Measurements from ENCODE around the gene PANK4. TPM values are rescaled to one million over a fixed set of nuclear protein-coding genes. Genes with fewer than 3 reads are reported as not detected.

PANK4 gene
- total RNA-seq, 1 experiment from 2014 or later, result 32.9 TPM

GRCh38 chr1:2489615-2490014, 36.8 kb downstream of the PANK4 start:
- no peak for DNase-seq (ENCODE audit: low spot score)
- in situ Hi-C loops (cut with HindIII; ENCODE audit: low sequenced_read_pairs), result no loop called here

DNA sequence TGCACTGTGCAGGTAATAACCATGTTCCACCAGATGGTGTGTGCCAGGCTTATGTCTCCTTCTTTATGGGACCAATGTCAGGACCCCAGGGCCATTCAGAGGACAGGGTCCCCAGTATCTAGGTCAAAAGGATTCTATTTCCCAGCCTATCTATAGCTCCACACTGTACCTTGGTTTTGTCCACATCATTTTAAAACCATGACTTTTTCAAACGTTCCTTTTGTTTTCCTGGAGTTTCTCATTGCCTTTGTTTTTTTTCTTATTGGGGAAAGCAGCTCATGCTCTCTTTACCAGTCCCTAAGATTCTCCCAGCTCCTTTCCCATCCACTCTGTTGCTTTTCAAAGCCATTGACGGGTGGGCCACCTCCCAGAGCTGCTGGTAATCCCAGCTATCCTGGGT, 37.7 kb downstream of the PANK4 start:
- in situ Hi-C loops (cut with HindIII; ENCODE audit: low sequenced_read_pairs), result no loop called here
- no peak for DNase-seq (ENCODE audit: low spot score)

GRCh38 chr1:2486558-2486957, 39.8 kb downstream of the PANK4 start:
- no peak for DNase-seq (ENCODE audit: low spot score)
- in situ Hi-C loops (cut with HindIII; ENCODE audit: low sequenced_read_pairs), result no loop called here

DNA sequence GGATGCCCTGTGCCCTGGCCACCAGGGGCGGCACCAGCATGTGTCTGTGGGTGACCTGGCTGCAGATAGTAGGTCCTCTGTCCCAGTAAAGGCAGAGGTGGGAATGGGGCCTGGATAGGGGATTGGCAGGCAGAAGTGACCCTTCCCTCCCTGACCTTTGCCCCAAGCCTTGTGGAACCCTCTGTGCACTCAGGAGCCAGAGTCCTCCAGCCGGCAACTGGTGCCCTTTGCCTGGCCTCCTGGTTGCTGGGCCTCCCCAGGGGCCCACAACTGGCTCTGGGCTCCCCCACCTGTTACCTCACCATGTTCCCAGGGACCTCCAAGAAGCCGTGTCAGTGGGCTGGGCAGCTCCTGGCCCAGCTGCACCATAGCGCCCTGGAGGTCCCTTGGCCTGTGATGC, 40.4 kb downstream of the PANK4 start:
- no peak for DNase-seq (ENCODE audit: low spot score)
- in situ Hi-C loops (cut with HindIII; ENCODE audit: low sequenced_read_pairs), result no loop called here

DNA sequence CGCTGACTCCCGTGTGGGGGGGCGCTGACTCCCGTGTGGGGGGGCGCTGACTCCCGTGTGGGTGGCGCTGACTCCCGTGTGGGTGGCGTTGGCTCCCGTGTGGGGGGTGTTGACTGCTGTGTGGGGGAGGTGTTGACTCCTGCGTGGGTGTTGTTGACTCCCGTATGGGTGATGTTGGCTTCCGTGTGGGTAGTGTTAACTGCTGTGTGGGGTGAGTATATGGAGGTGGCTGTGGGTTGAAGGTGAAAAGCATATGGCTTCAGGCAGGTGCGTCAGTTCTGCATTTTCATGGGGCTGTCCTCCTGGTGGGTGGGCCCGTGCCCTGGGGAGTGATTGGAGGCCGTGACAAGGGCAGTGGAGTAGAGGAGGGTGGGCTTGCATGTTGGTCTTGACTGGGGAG, 42.4 kb downstream of the PANK4 start:
- DNase-seq (ENCODE audit: low spot score), result no peak
- in situ Hi-C loops (cut with HindIII; ENCODE audit: low sequenced_read_pairs), result no loop called here

GRCh38 chr1:2483026-2483425, 43.4 kb downstream of the PANK4 start:
- in situ Hi-C loops (cut with HindIII; ENCODE audit: low sequenced_read_pairs), result no loop called here

DNA sequence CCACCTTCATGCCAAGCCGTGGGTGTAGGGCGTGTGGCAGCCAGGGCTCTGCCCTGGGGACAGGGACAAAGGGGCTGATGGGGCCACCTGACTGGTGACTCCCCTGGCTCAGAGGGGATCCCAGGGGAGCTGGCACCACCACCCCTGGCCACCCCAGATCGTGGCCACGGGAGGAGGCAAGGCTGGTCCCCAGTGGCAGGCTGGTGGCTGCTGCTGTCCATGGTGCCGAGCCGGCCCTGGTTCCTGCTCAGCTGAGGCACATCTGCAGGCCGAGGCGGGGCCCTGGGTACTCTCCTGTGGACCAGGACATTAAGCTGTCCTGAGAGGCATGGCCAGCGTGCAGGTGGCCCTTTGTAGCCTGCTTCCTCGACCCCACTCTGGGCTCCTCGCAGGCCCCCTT, 43.8 kb downstream of the PANK4 start:
- no peak for DNase-seq (ENCODE audit: low spot score)
- in situ Hi-C loops (cut with HindIII; ENCODE audit: low sequenced_read_pairs), result no loop called here

More at GRCh38 chr1:2483026-2483425, 43.4 kb downstream of the PANK4 start:
- DNase-seq (ENCODE audit: low spot score), result no peak

- in situ Hi-C loops (cut with HindIII; ENCODE audit: low sequenced_read_pairs), result no loop called here
- DNase-seq (ENCODE audit: low spot score), result no peak
These were observed 44.5 kb downstream of the PANK4 start for GRCh38 chr1:2481885-2482284.

DNA sequence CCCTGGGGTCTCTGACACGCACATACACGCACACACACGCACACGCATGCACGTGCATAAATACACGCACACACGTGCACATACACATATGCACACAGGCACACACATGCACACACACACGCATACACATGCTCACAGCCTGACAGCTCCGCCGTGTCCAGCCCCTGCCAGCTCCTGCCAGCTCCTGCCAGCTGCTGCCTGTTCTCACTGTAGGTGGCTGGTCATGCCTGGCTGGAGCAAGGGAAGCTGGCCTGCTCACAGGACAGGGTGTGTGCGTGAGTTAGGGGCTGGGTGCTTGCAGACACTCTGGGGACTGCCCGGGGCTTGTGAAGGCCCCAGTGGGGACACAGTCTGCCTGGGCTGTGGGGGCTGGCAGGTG, 45.4 kb downstream of the PANK4 start:
- no peak for DNase-seq (ENCODE audit: low spot score)
- in situ Hi-C loops (cut with HindIII; ENCODE audit: low sequenced_read_pairs), result no loop called here

- DNase-seq (ENCODE audit: low spot score), result no peak
- in situ Hi-C loops (cut with HindIII; ENCODE audit: low sequenced_read_pairs), result no loop called here
These were observed 46.0 kb downstream of the PANK4 start for GRCh38 chr1:2480236-2480985.

- in situ Hi-C loops (cut with HindIII; ENCODE audit: low sequenced_read_pairs), result no loop called here
- DNase-seq (ENCODE audit: low spot score), result no peak
These were observed 46.8 kb downstream of the PANK4 start for GRCh38 chr1:2479618-2480017.

- in situ Hi-C loops (cut with HindIII; ENCODE audit: low sequenced_read_pairs), result no loop called here
- no peak for DNase-seq (ENCODE audit: low spot score)
These were observed 47.2 kb downstream of the PANK4 start for GRCh38 chr1:2479186-2479585.

DNA sequence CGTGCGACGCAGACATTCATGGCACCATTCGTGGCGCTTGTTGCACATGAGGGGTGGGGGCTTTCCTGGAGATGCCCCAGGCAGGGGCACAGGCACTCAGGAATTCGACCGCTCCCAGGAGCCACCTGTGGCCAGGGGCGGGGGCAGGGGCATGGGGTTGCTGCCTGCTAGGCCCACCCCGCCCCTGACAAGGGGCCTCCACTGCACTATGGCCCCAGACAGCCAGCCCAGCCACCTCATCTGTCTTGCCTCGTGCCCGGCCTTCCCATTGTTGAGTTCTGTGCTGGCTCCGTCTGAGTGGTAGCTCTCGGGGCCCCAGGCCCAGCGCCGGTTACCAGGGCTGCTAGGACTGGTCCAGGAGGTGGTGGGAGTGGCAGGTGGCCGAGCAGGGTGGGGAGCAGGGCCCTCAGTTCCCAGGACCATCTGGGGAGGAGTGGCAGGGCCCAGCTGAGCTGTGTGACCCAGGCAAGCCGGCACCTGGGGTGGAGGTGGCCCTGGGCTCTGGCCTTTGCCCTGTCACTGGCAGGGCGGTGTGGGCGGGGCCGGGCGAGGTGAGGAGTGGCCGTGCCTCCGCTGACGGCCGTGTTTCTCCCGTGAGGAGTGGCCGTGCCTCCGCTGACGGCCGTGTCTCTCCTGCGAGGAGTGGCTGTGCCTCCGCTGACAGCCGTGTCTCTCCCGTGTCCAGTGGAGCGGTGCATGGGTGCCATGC, 48.5 kb downstream of the PANK4 start:
- in situ Hi-C loops (cut with HindIII; ENCODE audit: low sequenced_read_pairs), result no loop called here
- DNase-seq (ENCODE audit: low spot score), result no peak

DNA sequence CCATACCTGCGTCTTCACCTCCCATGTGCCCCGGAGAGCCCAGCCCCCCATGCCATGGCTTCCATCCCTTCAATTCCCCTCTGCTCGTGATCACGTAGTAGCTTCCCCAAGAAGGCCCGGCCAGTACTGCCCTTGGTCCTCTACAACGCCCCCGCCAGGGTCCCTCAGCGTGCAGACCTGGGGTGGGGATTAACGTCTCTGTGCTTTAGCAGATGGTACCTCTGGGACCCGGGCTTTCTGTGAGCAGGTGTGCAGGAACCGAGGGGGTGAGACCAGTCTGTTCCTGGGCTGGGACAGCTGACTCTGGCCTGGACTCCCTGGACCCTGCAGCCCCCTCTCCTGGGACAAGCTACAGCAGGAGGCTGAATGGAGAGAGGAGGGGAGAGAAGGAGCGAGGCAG, 49.1 kb downstream of the PANK4 start:
- no peak for DNase-seq (ENCODE audit: low spot score)
- in situ Hi-C loops (cut with HindIII; ENCODE audit: low sequenced_read_pairs), result no loop called here

GRCh38 chr1:2476061-2476999, 50.1 kb downstream of the PANK4 start, which contains the start of gene PLCH2:
PLCH2 (plus strand) TSS chr1:2476289; CDS start chr1:2476589, 300 bp downstream.
- in situ Hi-C loops (cut with HindIII; ENCODE audit: low sequenced_read_pairs), result no loop called here

GRCh38 chr1:2475571-2475970, 50.8 kb downstream of the PANK4 start:
- in situ Hi-C loops (cut with HindIII; ENCODE audit: low sequenced_read_pairs), result no loop called here

More at GRCh38 chr1:2476061-2476999, 50.1 kb downstream of the PANK4 start, which contains the start of gene PLCH2:
- DNase-seq (ENCODE audit: low spot score), result no peak

GRCh38 chr1:2474933-2475371, 51.4 kb downstream of the PANK4 start:
- no peak for DNase-seq (ENCODE audit: low spot score)

More at GRCh38 chr1:2475571-2475970, 50.8 kb downstream of the PANK4 start:
- DNase-seq (ENCODE audit: low spot score), result no peak

DNA sequence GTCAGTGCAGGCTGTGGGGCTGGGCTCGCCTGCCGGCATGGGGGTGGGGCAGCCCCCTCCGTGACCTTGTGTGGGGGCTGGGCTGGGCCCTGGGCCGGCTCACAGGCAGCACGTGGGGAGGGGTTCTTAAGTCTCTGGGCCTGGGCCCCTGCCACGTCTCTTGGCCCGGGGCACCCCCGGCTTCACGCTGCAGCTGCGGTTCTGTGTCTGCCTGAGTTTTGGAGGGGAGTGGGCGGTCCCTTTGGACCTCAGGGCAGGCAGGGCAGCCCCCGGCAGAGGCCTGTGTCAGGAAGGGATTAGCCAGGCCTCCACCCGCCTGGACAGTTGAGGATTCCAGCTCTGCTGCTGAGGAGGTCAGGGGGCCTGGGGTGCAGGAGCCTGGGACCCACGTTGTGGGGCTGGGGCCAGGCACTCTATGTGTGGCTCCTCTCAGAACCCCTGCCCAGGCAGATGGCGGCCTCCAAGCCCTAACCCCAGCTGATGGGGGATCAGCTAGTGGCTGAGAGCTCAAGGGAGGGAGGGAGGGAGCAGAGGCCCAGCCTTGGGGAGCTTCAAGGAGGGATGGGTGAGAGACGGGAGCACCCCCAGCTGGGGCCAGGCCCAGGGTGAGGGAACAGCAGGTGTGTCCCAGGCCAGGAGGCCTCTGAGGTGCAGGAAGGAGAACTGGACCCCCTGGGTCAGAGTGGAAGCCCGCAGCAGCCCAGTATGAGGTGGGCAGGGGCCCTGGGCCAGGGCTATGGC, 52.1 kb downstream of the PANK4 start:
- DNase-seq (ENCODE audit: low spot score), result no peak
- in situ Hi-C loops (cut with HindIII; ENCODE audit: low sequenced_read_pairs), result no loop called here

More at GRCh38 chr1:2474933-2475371, 51.4 kb downstream of the PANK4 start:
- in situ Hi-C loops (cut with HindIII; ENCODE audit: low sequenced_read_pairs), result no loop called here

GRCh38 chr1:2473198-2473597, 53.2 kb downstream of the PANK4 start:
- DNase-seq (ENCODE audit: low spot score), result no peak
- in situ Hi-C loops (cut with HindIII; ENCODE audit: low sequenced_read_pairs), result no loop called here
